Peyer's patch (tissue), 4 donors: ENCODE measurements around the gene PASK.

ENCODE experiments used
- POLR2A ChIP-seq, 2 donors: fragments of 450-650 bp; IDR thresholded peaks; one replicate each; pipeline ENCODE4 v1.5.1; 2017; ENCODE audit warnings: antibody characterized with exemption in 2 of 2, mild to moderate bottlenecking in 2 of 2, moderate library complexity in 2 of 2
- TF ChIP-seq, protein P1 (sequence below), 6 experiments: fragments of 450-650 bp in 4 of 6; fragments of 200-600 bp in 2 of 6; sonication (generic) in 1 of 6; IDR thresholded peaks; one replicate each; pipeline ENCODE4 v1.5.1; 2017 to 2019; ENCODE audit warnings: antibody characterized with exemption in 6 of 6, mild to moderate bottlenecking in 3 of 6, moderate library complexity in 1 of 6

DNA sequence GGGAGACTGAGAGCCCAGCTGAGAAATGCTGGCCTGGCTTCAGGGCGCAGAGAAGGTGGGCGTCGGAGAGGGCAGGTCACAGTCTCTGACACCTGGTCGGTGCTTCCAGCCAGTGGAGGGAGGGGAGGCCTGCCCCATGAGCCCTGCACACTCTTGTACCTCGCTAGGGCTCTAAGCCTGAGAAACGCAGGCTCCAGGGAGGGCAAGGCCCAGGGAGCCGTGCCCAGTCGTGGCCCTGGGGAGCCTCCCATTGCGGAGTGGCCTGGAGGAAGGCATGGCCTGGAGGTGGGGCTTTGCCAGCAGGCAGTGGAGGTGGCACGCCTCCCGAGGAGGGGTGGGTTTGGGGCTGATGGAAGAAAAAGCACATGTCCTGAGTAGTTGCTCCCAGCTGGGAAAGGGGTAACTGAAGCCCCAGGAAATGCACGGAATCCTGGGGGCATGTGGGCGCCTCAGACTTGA, 86.2 kb downstream of the PASK start:
- TF ChIP-seq, protein P1, sequence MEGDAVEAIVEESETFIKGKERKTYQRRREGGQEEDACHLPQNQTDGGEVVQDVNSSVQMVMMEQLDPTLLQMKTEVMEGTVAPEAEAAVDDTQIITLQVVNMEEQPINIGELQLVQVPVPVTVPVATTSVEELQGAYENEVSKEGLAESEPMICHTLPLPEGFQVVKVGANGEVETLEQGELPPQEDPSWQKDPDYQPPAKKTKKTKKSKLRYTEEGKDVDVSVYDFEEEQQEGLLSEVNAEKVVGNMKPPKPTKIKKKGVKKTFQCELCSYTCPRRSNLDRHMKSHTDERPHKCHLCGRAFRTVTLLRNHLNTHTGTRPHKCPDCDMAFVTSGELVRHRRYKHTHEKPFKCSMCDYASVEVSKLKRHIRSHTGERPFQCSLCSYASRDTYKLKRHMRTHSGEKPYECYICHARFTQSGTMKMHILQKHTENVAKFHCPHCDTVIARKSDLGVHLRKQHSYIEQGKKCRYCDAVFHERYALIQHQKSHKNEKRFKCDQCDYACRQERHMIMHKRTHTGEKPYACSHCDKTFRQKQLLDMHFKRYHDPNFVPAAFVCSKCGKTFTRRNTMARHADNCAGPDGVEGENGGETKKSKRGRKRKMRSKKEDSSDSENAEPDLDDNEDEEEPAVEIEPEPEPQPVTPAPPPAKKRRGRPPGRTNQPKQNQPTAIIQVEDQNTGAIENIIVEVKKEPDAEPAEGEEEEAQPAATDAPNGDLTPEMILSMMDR (IDR thresholded peaks at IDR 0.05), result no peak
- no peak for TF ChIP-seq POLR2A (IDR thresholded peaks at IDR 0.05)
